Adrenal gland (tissue), 5 donors: ENCODE data around the gene BMERB1.

Experiments
- CTCF ChIP-seq, 6 experiments: fragments of 450-650 bp in 4 of 6; fragments of 200-600 bp in 2 of 6; sonication (generic) in 1 of 6; IDR thresholded peaks; 1 replicate in 5 of 6; 2 replicates in 1 of 6; pipeline versions ENCODE4 v1.5.1 to v1.8.0; 2016 to 2021; ENCODE audit warnings: antibody characterized with exemption in 6 of 6, mild to moderate bottlenecking in 2 of 6, moderate library complexity in 1 of 6
- POLR2A ChIP-seq, 2 donors: fragments of 450-650 bp; IDR thresholded peaks; one replicate each; pipeline ENCODE4 v1.6.1; 2017; ENCODE audit warnings: antibody characterized with exemption in 2 of 2, mild to moderate bottlenecking in 2 of 2, moderate library complexity in 1 of 2
- donor health status: DM: no; HTN: no; CAD: no.

DNA sequence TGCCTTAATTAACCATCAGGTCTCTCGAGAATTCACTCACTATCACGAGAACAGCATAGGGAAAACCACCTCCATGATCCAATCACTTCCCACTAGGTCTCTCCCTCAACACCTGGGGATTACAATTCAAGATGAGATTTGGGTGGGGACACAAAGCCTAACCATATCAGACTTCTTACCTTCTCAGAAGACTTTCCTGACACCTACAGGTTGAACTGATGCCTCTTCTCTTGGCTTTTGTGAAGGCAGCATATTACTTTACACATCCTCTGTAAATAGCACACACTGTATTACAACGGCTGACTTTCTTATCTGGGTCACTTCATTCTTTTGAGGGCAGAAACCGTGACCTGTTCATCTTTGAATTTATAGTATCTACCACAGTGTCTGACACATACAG lies 23.6 kb downstream of the BMERB1 start:
- TF ChIP-seq CTCF (IDR thresholded peaks at IDR 0.05) = no peak
- TF ChIP-seq POLR2A (IDR thresholded peaks at IDR 0.05) = no peak
